ENCODE results near the gene VIPR1.
"Not testable (repeated sequence)": the region's sequence is repeated elsewhere in the genome, so short reads cannot be mapped to it uniquely, and the experiment has no call there.

VIPR1 gene

DNA sequence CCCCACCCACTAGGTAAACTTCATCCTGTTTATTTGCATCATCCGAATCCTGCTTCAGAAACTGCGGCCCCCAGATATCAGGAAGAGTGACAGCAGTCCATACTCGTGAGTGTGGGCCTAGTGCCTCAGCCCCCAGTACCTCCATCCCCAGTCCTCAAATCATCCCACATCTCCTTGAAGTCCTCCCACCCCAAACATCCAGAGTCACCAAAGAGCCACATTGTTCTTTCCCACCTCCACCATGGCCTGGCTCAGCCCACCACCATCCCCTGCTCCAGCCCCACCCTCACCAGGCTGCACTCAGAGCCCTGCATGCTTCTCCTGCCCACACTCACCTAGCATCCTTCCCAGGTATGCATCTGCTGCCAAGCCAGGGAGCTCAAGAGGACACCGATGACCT, 29.8 kb downstream of the VIPR1 start:
- no peak for DNase-seq (ENCODE audit: low read depth in 2 of 2)

DNA sequence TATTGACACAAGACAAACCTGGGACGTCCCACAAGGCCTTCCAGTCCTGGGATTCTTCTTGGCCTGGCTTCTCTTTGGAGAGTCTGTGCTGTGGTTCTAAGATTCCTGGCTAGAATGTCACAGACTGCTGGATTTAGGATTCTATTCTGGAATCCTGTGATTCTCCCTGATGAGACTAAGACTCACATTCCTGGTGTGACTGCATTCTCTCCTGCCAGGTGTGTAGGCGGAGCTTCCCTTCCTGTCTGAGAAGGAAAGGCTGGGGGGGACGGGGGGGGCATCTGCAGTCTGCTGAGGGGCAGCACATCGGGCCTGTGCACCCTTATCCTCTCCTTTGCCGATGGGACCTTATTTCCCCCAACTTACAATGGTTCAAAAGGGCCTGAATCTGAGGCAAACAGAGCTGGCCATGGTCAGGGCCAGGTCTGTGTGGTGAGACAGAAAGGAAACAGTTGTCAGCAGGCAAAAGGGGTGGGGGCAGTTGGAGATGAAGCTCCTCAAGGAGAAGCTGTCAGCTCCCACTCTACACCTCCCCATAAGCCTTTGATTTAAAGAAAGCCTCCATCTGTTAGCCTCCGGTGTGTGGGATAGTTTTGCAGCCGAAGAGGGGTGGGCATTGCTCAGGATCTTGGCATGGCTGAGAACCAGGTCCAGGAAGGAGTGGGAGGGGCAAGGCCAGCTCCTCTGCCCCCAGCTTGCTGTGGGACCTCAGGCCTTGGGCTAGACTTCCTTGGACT, 30.9 kb downstream of the VIPR1 start:
- no peak for DNase-seq (ENCODE audit: low read depth in 2 of 2)

DNA sequence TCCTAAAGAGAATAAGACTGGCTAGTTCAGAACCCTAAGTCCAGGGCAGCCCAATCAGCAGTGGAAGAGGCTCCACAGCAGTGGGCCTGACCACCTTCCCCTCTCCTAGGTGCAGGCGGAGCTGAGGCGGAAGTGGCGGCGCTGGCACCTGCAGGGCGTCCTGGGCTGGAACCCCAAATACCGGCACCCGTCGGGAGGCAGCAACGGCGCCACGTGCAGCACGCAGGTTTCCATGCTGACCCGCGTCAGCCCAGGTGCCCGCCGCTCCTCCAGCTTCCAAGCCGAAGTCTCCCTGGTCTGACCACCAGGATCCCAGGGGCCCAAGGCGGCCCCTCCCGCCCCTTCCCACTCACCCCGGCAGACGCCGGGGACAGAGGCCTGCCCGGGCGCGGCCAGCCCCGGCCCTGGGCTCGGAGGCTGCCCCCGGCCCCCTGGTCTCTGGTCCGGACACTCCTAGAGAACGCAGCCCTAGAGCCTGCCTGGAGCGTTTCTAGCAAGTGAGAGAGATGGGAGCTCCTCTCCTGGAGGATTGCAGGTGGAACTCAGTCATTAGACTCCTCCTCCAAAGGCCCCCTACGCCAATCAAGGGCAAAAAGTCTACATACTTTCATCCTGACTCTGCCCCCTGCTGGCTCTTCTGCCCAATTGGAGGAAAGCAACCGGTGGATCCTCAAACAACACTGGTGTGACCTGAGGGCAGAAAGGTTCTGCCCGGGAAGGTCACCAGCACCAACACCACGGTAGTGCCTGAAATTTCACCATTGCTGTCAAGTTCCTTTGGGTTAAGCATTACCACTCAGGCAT, 33.7 kb downstream of the VIPR1 start:
- peak; percentile 19 to 30 for DNase-seq (ENCODE audit: low read depth in 2 of 2)

DNA sequence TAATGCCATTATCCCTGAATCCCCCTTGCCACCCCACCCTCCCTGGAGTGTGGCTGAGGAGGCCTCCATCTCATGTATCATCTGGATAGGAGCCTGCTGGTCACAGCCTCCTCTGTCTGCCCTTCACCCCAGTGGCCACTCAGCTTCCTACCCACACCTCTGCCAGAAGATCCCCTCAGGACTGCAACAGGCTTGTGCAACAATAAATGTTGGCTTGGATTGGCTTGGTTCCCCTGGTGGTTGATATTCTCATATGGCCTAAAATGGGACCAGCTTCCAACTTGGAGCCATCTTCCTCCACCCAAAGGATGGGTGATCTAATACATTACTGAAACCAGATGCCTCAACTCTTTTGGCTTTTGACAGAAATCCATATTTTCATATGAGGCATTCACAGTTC, 34.9 kb downstream of the VIPR1 start:
- DNase-seq (ENCODE audit: low read depth in 2 of 2) = no peak

DNA sequence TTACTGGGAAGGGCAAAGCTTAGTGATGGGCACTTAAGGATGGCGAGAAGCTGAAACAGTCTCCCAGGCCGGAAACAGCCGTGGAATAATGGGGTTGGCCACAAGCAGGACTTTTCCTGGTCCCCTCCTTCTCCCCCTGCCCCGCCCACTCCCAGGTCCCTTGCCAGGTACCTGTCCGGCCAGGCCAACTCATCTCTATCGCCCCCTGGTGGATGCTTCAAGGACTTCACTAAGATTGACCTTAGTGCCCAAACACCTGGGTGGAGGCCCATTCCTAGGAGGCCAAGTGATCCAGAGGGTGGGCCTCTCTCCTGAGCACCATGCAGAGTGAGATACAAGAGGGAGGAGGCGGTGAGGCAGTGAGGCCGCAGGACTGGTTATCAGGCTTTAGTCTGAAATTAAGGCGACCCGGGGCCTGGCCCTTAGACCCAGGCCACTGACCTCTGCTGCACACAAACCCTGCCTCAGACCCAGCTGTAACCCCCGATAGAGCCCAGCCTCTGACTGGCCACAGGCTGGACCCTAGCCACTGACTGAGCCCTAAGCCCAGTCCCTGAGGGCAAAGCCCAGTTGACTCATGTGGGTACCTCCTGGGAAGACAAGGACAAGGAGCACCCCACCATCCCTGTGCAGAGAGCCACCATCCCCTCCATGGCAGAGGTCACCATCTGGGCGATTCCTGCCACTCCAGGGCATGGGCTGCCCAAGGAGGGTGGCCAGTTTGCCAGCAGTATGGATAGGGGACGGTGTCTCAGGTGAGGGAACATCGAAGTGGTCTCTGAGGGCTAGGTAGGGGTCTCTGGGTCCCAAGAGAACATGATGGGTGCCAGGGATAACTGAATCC, 37.6 kb downstream of the VIPR1 start:
- DNase-seq (ENCODE audit: low read depth in 2 of 2) = peak; percentile 33 to 41

DNA sequence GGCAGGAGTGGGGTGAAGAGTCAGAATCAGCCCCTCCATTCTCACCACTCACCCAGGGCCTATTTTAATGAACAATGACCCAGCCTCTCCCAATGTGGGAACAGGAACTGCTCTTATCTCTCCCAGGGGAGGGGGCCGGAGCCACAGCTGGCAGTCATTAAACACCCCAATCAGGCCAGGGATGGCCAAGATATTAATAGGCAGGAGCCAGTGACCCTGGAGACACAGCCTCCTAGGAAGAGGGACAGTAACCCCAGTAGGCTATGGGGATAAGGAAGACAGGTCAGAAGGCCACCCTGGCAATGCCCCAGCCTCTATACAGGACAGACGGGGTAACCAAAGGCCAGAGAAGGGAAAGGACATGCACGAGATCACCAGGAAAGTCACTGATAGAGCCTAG, 38.6 kb downstream of the VIPR1 start:
- DNase-seq (ENCODE audit: low read depth in 2 of 2) = no peak

DNA sequence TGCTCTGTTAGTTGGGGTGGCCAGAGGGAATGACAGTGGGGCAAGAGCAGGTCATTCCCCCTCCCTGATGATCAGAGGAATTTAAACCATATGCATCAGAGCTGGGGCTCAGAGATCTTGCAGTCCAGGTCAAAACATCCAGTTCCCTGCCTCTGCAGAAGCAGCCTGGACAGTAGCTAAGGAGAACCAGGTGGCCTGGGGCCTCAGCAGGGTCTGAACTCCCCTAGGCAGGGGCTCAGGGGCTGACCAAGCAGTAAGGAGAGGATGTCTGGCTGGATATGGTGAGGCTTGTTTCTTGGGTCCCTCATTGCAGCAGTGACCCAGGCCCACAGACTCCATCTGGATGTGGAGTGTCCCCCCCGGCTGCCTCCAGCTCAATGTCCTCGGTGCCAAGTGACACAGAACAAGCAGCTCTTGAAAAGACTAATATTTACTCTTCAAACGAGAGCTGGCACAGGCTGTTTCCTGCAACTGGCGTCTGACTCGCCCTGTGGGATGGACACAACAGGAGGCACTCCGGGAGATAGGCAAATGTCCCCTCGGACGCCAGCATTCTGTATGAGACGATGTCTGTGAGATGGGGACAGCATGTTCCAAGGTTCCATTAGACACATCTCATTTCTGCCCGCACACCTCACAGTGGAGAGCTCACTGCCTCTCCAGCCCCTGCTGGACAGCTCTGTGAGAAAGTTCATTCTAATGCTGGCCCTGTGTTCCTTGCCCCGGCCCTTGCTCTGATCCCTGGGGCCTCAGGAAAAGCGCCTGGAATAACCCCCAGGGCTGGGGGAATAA, 42.2 kb downstream of the VIPR1 start:
- no peak for DNase-seq (ENCODE audit: low read depth in 2 of 2)

DNA sequence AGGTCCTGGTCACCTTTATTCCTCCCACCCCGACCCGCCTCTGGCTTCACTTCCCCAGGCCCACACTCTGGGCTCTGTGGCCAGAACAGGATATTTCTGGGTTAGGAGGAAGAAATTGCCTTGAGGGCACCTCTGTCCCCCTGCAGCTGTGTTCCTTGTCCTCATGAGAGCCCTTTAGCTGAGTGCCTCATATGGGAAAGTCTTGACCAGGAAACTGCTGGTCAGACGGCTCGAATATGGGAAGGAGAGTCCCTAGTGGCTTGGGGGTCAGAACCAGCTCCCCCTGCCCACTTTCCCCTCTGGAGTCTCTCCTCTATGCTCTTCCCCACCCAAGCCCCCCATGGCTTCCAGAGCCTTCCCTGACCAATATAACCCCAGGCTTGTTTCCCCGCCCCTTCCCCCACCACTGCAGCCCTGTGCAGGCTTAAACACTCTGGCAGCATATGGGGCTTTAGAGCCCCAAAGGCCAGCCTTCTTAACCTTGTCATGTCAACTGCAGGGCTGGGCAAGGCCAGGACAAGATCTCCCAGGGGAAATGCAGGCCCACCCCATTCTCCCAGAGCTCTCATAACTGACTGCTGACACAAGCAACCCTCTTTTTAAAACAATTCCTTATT, 42.9 kb downstream of the VIPR1 start:
- no peak for DNase-seq (ENCODE audit: low read depth in 2 of 2)

DNA sequence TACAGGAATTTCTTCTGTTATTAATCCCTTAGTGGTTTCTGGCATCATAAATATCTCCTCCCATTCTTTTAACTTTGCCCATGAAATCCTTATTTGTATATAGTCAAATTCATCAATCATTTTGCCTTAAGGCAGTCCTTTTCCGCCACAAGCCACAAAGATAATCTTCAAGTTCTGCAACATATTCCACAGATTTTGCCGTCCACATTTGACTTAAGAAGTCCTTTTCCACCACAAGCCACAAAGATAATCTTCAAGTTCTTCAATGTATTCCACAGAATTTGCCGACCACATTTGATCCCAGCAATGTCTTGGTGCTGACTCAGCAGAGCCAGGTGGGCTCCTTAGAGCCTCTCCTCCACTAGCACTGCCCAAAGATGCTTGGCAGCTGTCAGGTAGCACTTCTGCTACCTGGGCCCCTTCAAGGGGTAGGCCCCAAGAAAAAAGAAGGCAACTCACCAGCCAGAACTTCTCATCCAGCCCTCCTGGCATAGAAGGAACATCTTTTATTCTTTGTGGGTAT, 44.3 kb downstream of the VIPR1 start:
- DNase-seq (ENCODE audit: low read depth in 2 of 2) = no peak

DNA sequence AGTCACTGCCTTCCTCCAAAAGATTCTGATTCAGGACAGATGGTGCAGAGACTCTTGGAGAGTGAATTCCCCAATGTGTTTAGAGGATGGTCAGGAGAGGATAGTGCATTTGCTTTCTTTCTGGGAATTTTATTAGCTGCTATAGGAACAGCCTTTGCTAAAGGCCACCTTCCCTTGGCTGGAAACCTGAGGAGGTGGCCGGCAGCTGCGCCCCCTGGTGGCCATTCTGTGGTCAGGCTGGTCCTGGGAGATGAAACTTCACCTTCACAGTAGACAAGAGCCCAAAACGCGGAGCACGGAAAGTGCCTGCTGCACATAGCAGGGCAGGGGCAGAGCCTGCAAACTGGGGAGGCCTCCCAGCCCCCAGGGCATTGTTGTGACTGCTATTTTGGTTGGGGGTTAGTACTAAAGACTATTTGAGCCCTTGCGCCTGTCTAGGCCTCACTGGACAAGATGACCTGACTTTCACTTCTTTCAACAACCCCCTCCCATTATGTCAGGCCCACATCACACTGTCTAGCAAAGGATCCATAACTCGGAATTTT, 45.0 kb downstream of the VIPR1 start:
- peak; percentile 46 to 50 for DNase-seq (ENCODE audit: low read depth in 2 of 2)

DNA sequence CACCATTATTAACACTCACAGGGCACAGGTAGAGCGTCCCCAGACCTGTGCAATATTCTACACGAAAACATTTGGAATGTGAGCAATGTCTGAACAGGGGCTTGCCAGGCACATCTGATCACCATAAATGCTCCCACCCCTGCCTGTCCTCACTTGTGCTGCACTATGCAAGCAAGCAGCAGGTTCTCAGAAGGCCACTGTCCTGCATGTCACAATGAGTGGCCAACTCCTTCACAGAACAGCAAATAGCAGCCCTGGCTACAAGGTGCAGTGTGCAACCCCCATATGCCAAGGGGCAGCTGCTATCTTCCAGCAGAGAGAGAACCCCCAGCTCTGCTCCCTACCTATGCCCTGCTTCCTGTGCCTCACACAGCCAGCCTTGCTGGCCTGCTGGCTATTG, 46.7 kb downstream of the VIPR1 start:
- no peak for DNase-seq (ENCODE audit: low read depth in 2 of 2)

DNA sequence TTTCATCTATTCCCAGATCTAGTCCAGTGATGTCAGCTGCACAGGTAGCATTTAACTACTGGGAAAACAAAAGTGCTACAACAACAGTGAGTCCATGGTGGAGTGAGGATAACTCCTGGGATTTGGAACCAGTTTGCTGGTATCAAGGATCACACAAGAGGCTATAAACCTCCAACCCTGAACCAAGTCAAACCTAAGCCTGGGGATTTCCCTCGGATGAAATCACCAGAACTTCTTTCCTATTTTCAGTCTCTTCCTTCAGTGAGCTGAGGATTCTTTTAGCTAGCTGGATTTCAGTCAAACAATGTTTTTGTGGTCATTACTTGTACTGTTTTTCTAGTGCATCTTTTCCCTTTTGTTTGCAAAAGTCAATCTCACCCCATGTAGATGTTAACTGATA, 47.8 kb downstream of the VIPR1 start:
- DNase-seq (ENCODE audit: low read depth in 2 of 2) = no peak

DNA sequence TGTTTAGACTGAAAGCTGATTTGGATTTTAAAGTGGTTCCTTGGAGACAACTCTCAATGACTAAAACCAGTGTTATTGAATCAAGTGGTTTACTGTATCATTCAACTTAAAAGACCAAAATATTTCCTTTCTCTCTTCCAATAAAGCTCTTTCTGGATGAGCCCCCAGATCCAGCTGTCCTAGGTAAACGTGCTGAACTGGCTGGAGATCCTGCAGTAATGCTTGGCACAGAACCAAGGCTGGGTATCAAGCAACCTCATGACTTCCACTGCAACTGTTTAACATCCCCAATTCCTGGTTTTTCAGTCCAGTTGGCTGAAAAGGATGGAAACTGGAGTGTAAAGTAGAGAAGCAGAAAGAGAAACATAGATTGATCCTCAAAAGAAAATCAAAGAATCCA, 50.4 kb downstream of the VIPR1 start:
- DNase-seq (ENCODE audit: low read depth in 2 of 2) = no peak

DNA sequence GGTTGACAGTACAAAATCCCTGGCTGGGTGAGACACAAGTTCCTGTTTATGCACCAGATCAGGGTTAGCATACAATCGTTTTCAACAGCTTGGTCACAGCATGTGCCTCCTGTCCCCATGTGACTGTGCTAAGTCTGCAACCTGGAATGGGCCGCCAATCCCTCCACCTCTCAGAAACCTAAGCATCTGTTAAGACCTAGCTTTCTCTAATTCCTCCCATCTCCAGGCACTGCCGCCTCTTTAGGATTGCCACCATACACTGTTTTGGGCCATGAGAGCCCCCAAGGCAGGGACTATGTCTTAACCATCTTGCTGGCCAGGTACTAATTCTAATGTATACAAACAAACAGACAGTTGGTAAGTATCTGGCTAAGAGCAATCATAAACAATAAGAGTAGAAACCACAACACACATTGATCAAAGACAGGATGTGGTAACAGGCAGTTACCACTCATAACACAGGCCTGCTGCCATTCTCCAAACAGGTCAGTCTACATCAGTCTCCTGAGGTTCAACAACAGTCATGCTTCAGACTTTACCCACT, 53.7 kb downstream of the VIPR1 start:
- no peak for DNase-seq (ENCODE audit: low read depth in 2 of 2)

DNA sequence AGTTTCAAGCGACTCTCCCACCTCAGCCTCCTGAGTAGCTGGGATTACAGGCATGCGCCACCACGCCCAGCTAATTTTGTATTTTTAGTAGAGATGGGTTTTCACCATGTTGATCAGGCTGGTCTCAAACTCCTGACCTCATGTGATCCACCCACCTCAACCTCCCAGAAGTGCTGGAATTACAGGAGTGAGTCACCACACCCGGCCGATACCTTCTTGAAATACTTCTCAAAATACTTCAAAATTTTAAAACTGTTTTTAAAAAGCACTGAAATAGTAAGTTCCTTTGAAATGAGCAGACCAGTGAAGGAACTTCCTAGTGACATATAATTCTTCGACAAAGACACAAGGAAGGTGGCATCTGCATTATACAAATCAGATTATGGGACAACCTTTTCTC, 54.4 kb downstream of the VIPR1 start:
- DNase-seq (ENCODE audit: low read depth in 2 of 2) = not testable (repeated sequence)

DNA sequence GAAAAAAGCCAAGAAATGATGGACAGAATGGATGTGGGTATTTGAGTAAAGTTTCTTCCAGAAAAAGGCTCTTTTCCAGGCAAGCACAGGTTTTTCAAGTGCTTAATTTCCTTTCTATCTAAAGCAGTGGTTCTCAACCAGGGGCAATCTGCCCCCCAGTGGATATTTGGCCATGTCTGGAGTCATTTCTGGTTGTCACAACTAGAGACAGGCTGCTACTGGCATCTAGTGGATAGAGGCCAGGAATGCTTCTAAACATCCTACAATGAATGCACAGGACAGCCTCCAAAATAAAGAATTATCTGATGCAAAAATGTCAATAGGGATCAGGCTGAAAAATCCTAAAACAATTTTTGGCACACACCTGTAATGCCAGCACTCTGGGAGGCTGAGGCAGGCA, 55.4 kb downstream of the VIPR1 start:
- no peak for DNase-seq (ENCODE audit: low read depth in 2 of 2)

DNA sequence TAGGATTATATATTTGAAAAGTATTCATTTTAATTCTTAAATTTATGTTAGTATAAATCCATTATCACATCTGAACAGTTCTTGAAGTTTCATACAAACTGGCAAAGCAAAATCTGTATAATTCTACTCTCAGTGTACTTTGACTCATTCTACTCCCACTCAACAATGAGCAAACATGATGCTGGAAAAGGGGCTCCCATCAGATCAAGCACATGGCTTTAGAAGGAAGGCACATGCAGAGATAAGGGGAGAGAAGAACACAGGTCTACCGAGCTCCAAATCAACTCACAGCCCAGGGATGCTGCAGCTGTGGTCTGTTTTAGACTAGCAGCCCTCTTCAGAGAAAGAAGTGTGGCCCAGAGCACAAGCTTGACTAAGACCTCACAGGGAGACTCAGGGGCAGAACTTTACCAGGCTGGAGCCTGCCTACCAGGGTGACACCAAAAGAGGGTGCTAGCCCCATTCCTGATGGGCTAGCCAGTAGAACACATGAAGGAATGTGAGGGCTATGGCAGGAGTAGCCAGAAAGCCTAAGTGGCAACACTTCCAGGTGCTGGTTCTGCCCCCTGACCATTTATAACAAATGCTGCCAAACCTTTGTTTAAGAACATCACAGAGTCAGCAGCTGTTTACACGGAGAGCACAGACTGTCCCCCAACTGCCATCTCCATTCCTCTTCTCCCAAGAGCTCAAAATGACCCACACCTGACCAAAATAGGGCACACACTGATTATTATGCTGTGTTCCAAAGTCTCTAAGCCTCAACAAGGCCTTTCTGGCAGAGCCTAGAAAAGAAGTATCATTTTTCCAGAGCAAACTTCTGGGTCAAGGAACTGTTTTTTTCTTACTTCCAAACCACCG, 59.8 kb downstream of the VIPR1 start:
- DNase-seq (ENCODE audit: low read depth in 2 of 2) = no peak

DNA sequence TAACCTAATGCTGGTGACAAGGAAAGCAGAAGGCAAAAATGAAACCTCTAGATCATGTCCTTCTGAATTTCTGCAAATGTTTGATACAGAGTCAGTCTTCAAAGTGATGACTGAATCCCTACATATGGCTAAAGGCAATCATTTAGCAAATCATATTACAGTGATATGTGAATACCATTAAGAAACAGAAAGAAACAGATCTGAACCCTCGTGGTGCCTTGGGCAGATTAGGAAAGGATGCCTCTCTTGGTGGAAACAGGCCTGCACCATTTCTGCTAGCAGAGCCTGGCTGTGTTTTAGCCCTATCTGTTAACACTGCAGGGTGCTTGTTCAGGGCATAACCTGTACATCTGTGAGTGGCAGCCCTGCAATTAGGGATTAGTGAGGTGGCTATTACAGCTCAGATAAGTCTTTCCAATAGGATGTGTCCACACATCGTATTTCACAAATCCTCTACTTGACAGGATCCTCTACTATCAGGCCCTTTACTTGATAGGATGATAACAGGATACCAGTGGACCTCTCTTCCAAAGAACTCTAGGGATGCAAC, 67.2 kb downstream of the VIPR1 start:
- DNase-seq (ENCODE audit: low read depth in 2 of 2) = no peak

DNA sequence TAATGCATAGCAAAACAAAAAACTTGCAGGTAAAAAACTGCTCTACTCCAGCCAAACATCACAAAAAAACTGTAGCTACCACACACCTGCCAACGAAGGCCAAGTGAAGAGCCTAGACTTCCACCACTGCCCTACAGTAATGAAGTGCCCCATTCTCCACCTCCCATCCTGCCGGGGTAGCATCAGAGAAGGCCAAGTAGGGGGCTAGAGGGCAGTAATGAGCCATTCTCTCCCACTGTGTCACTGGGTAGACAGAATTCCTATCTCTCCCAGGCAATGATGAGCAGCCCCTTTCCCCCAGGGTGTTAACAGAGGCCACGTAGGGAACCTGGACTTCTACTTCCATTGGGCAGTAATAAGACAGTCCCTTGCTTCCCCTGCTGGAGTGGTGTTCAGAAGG, 69.8 kb downstream of the VIPR1 start:
- no peak for DNase-seq (ENCODE audit: low read depth in 2 of 2)
